ENCODE data around the gene NETO2. TPM values are rescaled to one million over a fixed set of nuclear protein-coding genes. Genes with fewer than 3 reads are reported as not detected.

Gene NETO2
- total and polyA plus RNA-seq, 9 of the 15 experiments (the other 6 are each of a cell fraction or from before 2014, with no cell fraction given): 4.1 to 37.0 (median 22.2) TPM

DNA sequence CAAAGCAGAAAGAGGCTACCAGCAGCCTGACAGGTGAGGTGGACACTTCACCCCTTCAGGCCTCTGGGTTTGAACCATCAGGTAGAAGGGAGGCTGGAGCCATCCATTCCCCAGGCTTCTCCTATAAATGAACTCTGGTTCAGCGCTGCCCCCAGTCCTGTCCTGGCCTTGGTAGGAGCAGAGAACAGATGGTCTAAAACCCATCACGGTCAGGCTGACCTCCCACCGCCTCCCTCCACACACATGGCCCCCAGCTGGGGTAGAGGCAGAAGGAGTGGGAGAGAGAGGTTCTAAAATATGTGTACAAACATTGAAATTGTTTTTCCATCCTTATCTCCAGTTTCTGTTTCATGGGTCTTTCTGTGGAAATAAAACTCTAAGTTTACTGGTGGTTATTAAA is 110.6 kb downstream of the NETO2 start:
- WGBS (ENCODE audit: insufficient coverage, low coverage, missing lambda C conversion rate): 2% methylated on average over 3 of the region's 3 CpGs
- FAIRE-seq: no peak
- no peak for TF ChIP-seq HDAC6 (IDR thresholded peaks at IDR 0.05; ENCODE audit: low read depth, low read length)
- no peak for TF ChIP-seq RBM22 (IDR thresholded peaks at IDR 0.05; ENCODE audit: low read depth, low read length, poor library complexity, severe bottlenecking)
- TF ChIP-seq NCOA1 (IDR thresholded peaks at IDR 0.05; ENCODE audit: low read depth): no peak
- TF ChIP-seq TAF9B (IDR thresholded peaks at IDR 0.05; ENCODE audit: partially characterized antibody): no peak
- no peak for TF ChIP-seq JUNB (CRISPR knock-in tag; conservative IDR thresholded peaks at IDR 0.05)
- no peak for TF ChIP-seq BRD9 (IDR thresholded peaks at IDR 0.05; ENCODE audit: low read depth, partially characterized antibody)
- no peak for TF ChIP-seq NR2F6 (CRISPR knock-in tag; IDR thresholded peaks at IDR 0.05)
- TF ChIP-seq DDX20 (tag; IDR thresholded peaks at IDR 0.05; ENCODE audit: low read depth): no peak
- no peak for TF ChIP-seq U2AF2 (optimal IDR thresholded peaks at IDR 0.05; ENCODE audit: low read depth, low read length)
- TF ChIP-seq, protein P1, sequence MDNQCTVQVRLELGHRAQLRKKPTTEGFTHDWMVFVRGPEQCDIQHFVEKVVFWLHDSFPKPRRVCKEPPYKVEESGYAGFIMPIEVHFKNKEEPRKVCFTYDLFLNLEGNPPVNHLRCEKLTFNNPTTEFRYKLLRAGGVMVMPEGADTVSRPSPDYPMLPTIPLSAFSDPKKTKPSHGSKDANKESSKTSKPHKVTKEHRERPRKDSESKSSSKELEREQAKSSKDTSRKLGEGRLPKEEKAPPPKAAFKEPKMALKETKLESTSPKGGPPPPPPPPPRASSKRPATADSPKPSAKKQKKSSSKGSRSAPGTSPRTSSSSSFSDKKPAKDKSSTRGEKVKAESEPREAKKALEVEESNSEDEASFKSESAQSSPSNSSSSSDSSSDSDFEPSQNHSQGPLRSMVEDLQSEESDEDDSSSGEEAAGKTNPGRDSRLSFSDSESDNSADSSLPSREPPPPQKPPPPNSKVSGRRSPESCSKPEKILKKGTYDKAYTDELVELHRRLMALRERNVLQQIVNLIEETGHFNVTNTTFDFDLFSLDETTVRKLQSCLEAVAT (IDR thresholded peaks at IDR 0.05): no peak
- TF ChIP-seq NFIC (IDR thresholded peaks at IDR 0.05): no peak
- TF ChIP-seq, protein P2, sequence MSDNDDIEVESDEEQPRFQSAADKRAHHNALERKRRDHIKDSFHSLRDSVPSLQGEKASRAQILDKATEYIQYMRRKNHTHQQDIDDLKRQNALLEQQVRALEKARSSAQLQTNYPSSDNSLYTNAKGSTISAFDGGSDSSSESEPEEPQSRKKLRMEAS (CRISPR knock-in tag; IDR thresholded peaks at IDR 0.05): no peak
- no peak for TF ChIP-seq IRF2 (CRISPR knock-in tag; IDR thresholded peaks at IDR 0.05)
- no peak for TF ChIP-seq PCBP2 (IDR thresholded peaks at IDR 0.05; ENCODE audit: low read depth, low read length, poor library complexity, severe bottlenecking)
- TF ChIP-seq ZNF217 (CRISPR knock-in tag; IDR thresholded peaks at IDR 0.05): no peak
- no peak for TF ChIP-seq SREBF2 (CRISPR knock-in tag; IDR thresholded peaks at IDR 0.05)
- no peak for TF ChIP-seq CREB1 (IDR thresholded peaks at IDR 0.05)
- no peak for TF ChIP-seq CREB1 (CRISPR knock-in tag; IDR thresholded peaks at IDR 0.05)
- H3K4me3 ChIP-seq: no peak overlapping the region
- H3K9me3 ChIP-seq (replicated peaks; ENCODE audit: control insufficient read depth, insufficient read depth, low read depth, low read length): no peaks in the 10 kb centered on the region
- intact Hi-C loops (cut with micrococcal nuclease): loop anchor here (10.0 kb wide), 1 partner anchor 102 kb away; no protein-coding TSS in a partner anchor
- H3K36me3 ChIP-seq (ENCODE audit: control insufficient read depth, insufficient read depth, low read length): no peaks in the 10 kb centered on the region
- no peak overlapping the region for H3K4me2 ChIP-seq (ENCODE audit: insufficient read depth, low read length)
- no peak overlapping the region for H3K27ac ChIP-seq (ENCODE audit: extremely low read depth, low read depth, low read length)
- no peaks in the 10 kb centered on the region for H4K20me1 ChIP-seq (replicated peaks; ENCODE audit: control insufficient read depth, insufficient read depth, low read length)
- CTCF ChIA-PET (ENCODE audit: low intra/inter-chr PET ratio): no interaction called here
- POLR2A ChIA-PET: interaction anchor here (0.8 to 1.5 kb wide), 3 partner anchors 10 to 41 kb away, joined by 4 to 5 read pairs (median 5); no protein-coding TSS in a partner anchor
- no peak for DNase-seq (ENCODE audit: extremely low read depth in 1 of 4, low spot score in 3 of 4)
- H2AFZ ChIP-seq (ENCODE audit: low read depth, low read length): no peak overlapping the region
- no peak for ATAC-seq
- H3K9me1 ChIP-seq (ENCODE audit: control insufficient read depth, insufficient read depth, low read length): no peaks in the 10 kb centered on the region
- in situ Hi-C loops (cut with MboI): no loop called here
- H3K4me1 ChIP-seq (replicated peaks in 1 of 2; ENCODE audit: control insufficient read depth in 2 of 2, insufficient read depth in 2 of 2, low read length in 2 of 2): peaks cover 0 to 12% of the 10 kb centered on the region in 2 experiments; a peak in 3 of 5 replicates
- no peaks in the 10 kb centered on the region for H3K79me2 ChIP-seq (ENCODE audit: control insufficient read depth, insufficient read depth, low read length)
- H3K27me3 ChIP-seq (ENCODE audit: control insufficient read depth in 2 of 2, insufficient read depth in 2 of 2, low read length in 2 of 2): peaks cover 12 to 36% of the 10 kb centered on the region in 2 experiments; a peak in 4 of 5 replicates
- no TSS peak for BruUV-seq (replicated peaks)
- H3K9ac ChIP-seq (ENCODE audit: insufficient read depth in 1 of 2, low read depth in 2 of 2, low read length in 2 of 2): no peak overlapping the region
